MM.1S (cell line): ENCODE measurements around the gene CD34.

Experiments used
- DNase-seq: peaks from one replicate; pipeline ENCODE4 v3.0.0-alpha.2; 2015
- H2AFZ ChIP-seq: fragments of 300-600 bp; sonication (generic); 2 replicates; pipeline ENCODE4 v1.6.0; 2016; ENCODE audit warnings: antibody characterized with exemption, low read length
- H3F3A ChIP-seq: fragments of 300-600 bp; sonication (generic); 2 replicates; pipeline ENCODE4 v1.6.1; 2016; ENCODE audit warnings: mild to moderate bottlenecking, antibody characterized with exemption, low read length, moderate library complexity, mixed read lengths; ENCODE audit not compliant: insufficient read depth
- H3K27ac ChIP-seq: fragments of 300-600 bp; sonication (generic); 2 replicates; pipeline ENCODE4 v1.5.1; 2016; ENCODE audit warnings: mild to moderate bottlenecking, low read length
- H3K27me3 ChIP-seq: fragments of 300-600 bp; sonication (generic); replicated peaks from 2 replicates; pipeline ENCODE4 v1.6.0; 2016; ENCODE audit warnings: low read length; ENCODE audit not compliant: insufficient read depth
- H3K36me3 ChIP-seq: fragments of 300-600 bp; sonication (generic); replicated peaks from 2 replicates; pipeline ENCODE4 v1.6.1; 2016; ENCODE audit warnings: mild to moderate bottlenecking, low read length, mixed read lengths; ENCODE audit not compliant: insufficient read depth
- H3K4me1 ChIP-seq: fragments of 300-600 bp; sonication (generic); 2 replicates; pipeline ENCODE4 v1.6.1; 2016; ENCODE audit warnings: low read length, mixed read lengths
- H3K4me2 ChIP-seq: fragments of 300-600 bp; sonication (generic); 2 replicates; pipeline ENCODE4 v1.6.0; 2016; ENCODE audit warnings: low read depth, low read length
- H3K4me3 ChIP-seq: fragments of 300-600 bp; sonication (generic); 2 replicates; pipeline ENCODE4 v1.5.1; 2016; ENCODE audit warnings: low read length, mixed read lengths
- H3K79me2 ChIP-seq: fragments of 300-600 bp; sonication (generic); 2 replicates; pipeline ENCODE4 v1.6.1; 2016; ENCODE audit warnings: mixed run types, low read length, mixed read lengths
- H3K9ac ChIP-seq: fragments of 300-600 bp; sonication (generic); 2 replicates; pipeline ENCODE4 v1.6.1; 2016; ENCODE audit warnings: low read length, mixed read lengths
- H3K9me2 ChIP-seq: fragments of 300-600 bp; sonication (generic); replicated peaks from 2 replicates; pipeline ENCODE4 v1.6.1; 2016; ENCODE audit warnings: mild to moderate bottlenecking, low read length, mixed read lengths; ENCODE audit not compliant: insufficient read depth
- H3K9me3 ChIP-seq: fragments of 300-600 bp; sonication (generic); replicated peaks from 2 replicates; pipeline ENCODE4 v1.6.1; 2016; ENCODE audit warnings: mild to moderate bottlenecking, low read length, mixed read lengths; ENCODE audit not compliant: insufficient read depth
- H4K20me1 ChIP-seq: fragments of 300-600 bp; sonication (generic); 2 replicates; pipeline ENCODE4 v1.6.1; 2016; ENCODE audit warnings: mild to moderate bottlenecking, low read length, moderate library complexity, mixed read lengths; ENCODE audit not compliant: insufficient read depth
- CTCF ChIP-seq: fragments of 300-600 bp; sonication (generic); IDR thresholded peaks from 2 replicates; pipeline ENCODE4 v1.5.1; 2016; ENCODE audit warnings: antibody characterized with exemption, low read length, mixed read lengths
- EZH2 ChIP-seq: fragments of 300-600 bp; sonication (generic); optimal IDR thresholded peaks from 2 replicates; pipeline ENCODE3; 2017; ENCODE audit warnings: low read depth, mild to moderate bottlenecking, antibody characterized with exemption, low read length, mixed read lengths
- EZH2phosphoT487 ChIP-seq: fragments of 300-600 bp; sonication (generic); IDR thresholded peaks from 2 replicates; pipeline ENCODE4 v1.6.1; 2018; ENCODE audit warnings: antibody characterized with exemption, low read length

Gene CD34

GRCh38 chr1:207909687-207910086 lies 1.2 kb downstream of the CD34 start:
- H3K9ac ChIP-seq, result no peak overlapping the region
- no peaks in the 10 kb centered on the region for H3K36me3 ChIP-seq
- no peak overlapping the region for H2AFZ ChIP-seq
- H3K9me2 ChIP-seq, result no peaks in the 10 kb centered on the region
- no peaks in the 10 kb centered on the region for H3F3A ChIP-seq
- H4K20me1 ChIP-seq, result no peaks in the 10 kb centered on the region
- H3K27me3 ChIP-seq, result peaks cover 29% of the 10 kb centered on the region
- H3K4me1 ChIP-seq, result no peaks in the 10 kb centered on the region
- H3K4me2 ChIP-seq, result no peak overlapping the region
- no peaks in the 10 kb centered on the region for H3K79me2 ChIP-seq
- no peak overlapping the region for H3K4me3 ChIP-seq
- TF ChIP-seq EZH2phosphoT487 (no peak), EZH2 (no peak), CTCF (no peak)
- DNase-seq, result no peak
- no peak overlapping the region for H3K27ac ChIP-seq
- H3K9me3 ChIP-seq, result no peaks in the 10 kb centered on the region

GRCh38 chr1:207908107-207908734 lies 2.7 kb downstream of the CD34 start:
- H3K9me3 ChIP-seq, result no peaks in the 10 kb centered on the region
- DNase-seq, result no peak
- H3K79me2 ChIP-seq, result no peaks in the 10 kb centered on the region
- TF ChIP-seq CTCF, result no peak
- TF ChIP-seq EZH2phosphoT487, result no peak
- no peak for TF ChIP-seq EZH2
- no peaks in the 10 kb centered on the region for H3K4me1 ChIP-seq
- no peaks in the 10 kb centered on the region for H3K36me3 ChIP-seq
- no peaks in the 10 kb centered on the region for H3K9me2 ChIP-seq
- H2AFZ ChIP-seq, result no peak overlapping the region
- no peak overlapping the region for H3K4me3 ChIP-seq
- H3K4me2 ChIP-seq, result no peak overlapping the region
- no peaks in the 10 kb centered on the region for H3F3A ChIP-seq
- H4K20me1 ChIP-seq, result no peaks in the 10 kb centered on the region
- no peak overlapping the region for H3K27ac ChIP-seq
- no peak overlapping the region for H3K9ac ChIP-seq
- peaks cover 29% of the 10 kb centered on the region for H3K27me3 ChIP-seq

GRCh38 chr1:207904391-207904790 lies 6.5 kb downstream of the CD34 start:
- no peaks in the 10 kb centered on the region for H3K27me3 ChIP-seq
- TF ChIP-seq CTCF (no peak), EZH2 (no peak), EZH2phosphoT487 (no peak)
- H3K79me2 ChIP-seq, result no peaks in the 10 kb centered on the region
- H2AFZ ChIP-seq, result no peak overlapping the region
- no peaks in the 10 kb centered on the region for H3K4me1 ChIP-seq
- no peak overlapping the region for H3K4me2 ChIP-seq
- H3F3A ChIP-seq, result no peaks in the 10 kb centered on the region
- DNase-seq, result no peak
- no peaks in the 10 kb centered on the region for H3K9me2 ChIP-seq
- H3K27ac ChIP-seq, result no peak overlapping the region
- no peaks in the 10 kb centered on the region for H3K36me3 ChIP-seq
- no peaks in the 10 kb centered on the region for H4K20me1 ChIP-seq
- no peak overlapping the region for H3K4me3 ChIP-seq
- H3K9ac ChIP-seq, result no peak overlapping the region
- H3K9me3 ChIP-seq, result no peaks in the 10 kb centered on the region
